Measurements from ENCODE around the gene CTCFL. TPM values are rescaled to one million over a fixed set of nuclear protein-coding genes. Genes with fewer than 3 reads are reported as not detected.
A peak's percentile ranks its signal among the peaks of the same experiment; 100 is the strongest.

The CTCFL gene
- total RNA-seq, 1 donor from 2014 or later: 0.12 TPM

DNA sequence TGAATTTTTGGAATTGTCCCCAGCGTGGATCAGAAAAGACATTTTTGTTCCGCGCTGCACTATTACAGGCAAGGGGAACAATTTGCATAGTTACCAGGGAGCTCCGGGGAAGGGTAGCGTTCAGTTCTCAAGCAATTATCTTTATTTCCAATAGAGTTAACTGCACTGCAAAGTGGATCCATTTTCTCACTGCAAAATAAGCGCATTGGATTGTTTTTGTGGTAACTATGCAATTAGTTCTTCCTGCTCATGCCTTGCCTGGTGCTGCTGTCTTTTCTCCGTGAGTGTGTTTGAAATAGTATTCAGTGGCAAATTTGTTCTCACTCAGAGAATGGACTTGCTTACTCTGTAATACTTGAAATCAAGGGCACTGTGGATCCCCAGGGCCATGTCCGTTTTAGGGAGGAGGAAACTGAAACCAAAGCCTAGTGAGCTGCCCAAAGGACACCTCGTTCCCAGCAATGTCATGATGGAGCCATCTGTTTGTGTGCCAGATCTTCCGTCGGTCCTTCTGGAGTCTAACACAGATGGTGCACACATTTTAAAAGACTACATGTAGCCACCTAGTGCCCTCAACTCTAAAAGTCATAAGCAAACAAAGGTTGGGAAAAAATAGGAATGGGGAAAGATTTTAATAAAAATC lies 28.6 kb upstream of the CTCFL start:
- H3K4me3 ChIP-seq (ENCODE audit: low read depth, low read length): no peak overlapping the region
- TF ChIP-seq, protein P1, sequence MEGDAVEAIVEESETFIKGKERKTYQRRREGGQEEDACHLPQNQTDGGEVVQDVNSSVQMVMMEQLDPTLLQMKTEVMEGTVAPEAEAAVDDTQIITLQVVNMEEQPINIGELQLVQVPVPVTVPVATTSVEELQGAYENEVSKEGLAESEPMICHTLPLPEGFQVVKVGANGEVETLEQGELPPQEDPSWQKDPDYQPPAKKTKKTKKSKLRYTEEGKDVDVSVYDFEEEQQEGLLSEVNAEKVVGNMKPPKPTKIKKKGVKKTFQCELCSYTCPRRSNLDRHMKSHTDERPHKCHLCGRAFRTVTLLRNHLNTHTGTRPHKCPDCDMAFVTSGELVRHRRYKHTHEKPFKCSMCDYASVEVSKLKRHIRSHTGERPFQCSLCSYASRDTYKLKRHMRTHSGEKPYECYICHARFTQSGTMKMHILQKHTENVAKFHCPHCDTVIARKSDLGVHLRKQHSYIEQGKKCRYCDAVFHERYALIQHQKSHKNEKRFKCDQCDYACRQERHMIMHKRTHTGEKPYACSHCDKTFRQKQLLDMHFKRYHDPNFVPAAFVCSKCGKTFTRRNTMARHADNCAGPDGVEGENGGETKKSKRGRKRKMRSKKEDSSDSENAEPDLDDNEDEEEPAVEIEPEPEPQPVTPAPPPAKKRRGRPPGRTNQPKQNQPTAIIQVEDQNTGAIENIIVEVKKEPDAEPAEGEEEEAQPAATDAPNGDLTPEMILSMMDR (conservative IDR thresholded peaks at IDR 0.05; ENCODE audit: low read depth, low read length): no peak
- no peak for DNase-seq (ENCODE audit: low read depth)

DNA sequence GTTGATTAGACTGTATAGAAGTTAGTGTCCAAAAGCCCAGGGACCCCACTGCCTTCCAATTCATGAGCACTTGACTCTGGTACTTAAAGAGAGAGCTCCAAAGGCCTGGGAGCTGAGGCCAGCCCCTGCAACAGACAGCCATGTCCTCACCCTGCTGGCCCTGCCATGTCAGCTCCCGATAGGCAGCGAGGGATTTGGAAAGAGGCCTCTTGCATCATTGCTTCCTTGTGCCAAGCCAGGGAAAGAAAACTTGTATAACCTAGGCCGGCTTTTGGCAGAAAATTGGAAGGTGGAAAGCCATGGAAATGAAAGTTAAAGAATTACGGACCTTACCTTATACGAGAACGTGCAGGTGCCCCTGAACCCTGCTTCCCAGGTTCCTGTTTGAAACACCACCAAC lies 27.5 kb upstream of the CTCFL start:
- TF ChIP-seq, protein P1 (conservative IDR thresholded peaks at IDR 0.05; ENCODE audit: low read depth, low read length): no peak
- no peak overlapping the region for H3K4me3 ChIP-seq (ENCODE audit: low read depth, low read length)
- DNase-seq (ENCODE audit: low read depth): no peak

DNA sequence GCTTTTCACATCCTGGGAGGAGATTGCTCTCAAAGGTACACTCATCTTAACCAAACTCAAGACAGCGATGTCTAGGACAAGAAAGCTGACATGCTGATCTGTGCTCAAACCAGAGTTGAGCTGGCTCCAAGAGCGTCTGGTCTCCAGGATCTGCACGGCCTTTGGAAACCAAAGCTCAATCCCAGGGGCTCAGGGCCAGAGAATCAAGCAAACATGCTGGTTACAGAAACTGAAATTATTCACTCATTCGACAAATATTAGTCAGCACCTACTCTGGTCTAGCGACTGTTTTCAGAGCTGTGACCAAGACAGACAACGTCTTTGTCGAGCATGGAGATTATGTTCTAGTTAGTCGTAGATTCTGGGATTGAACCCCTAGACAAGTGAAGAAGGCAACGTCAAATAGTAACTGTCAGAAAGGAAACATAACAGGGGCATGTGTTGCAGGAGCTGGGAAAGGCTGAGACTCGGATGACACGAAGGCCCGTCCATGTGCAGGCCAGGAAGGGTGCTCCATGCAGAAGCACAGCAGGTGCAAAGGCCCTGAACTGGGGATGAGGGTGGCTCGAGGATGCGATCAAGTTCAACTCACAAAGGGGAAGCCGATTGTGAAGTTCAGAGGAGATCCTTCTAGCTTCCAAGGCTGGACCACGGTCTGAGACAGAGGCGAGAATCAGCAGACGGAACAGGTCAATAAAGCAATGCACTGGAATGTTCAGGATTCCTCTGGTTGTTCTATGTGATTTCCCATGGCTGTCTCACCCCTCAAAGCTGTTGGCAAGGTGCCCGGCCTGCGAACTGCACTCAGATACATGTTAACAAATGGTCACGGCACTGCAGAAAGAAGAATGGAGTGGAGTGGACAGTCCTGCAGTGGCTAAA lies 23.5 kb upstream of the CTCFL start:
- H3K4me3 ChIP-seq (ENCODE audit: low read depth, low read length): no peak overlapping the region
- peak; percentile 53 for DNase-seq (ENCODE audit: low read depth)
- TF ChIP-seq, protein P1 (conservative IDR thresholded peaks at IDR 0.05; ENCODE audit: low read depth, low read length): no peak

DNA sequence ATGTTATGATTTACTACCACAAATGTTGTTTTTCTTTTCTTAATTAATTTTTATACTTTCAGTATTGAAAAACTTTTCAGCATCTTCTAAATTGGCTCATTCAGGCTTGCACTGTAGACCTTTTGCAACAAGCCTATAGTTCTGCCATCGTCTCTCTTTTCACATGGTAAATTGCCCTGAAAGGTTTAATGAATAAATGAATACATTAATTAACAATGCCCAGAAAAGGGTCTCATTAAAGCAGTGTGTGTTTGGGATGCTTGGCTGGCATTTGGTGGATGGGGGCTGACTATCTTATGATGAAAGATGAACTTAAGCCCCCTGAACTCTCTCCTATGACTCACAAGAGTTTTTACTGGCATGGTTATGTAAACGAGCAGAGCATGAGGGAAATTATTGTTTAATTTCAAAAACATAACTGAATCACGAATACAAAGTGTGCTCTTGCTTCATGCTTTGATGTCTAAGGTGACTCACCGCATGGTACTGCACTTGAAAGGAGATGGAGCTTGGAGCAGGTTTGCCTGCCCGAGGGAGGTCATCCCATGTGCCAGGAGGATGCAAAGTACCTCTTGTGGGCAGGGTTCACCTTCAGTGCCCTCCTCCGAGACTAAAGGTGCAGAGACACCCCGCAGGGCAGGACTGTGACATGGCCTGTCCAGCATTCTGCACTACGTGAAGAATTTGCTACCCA lies 22.2 kb upstream of the CTCFL start:
- H3K4me3 ChIP-seq (ENCODE audit: low read depth, low read length): no peak overlapping the region
- TF ChIP-seq, protein P1 (conservative IDR thresholded peaks at IDR 0.05; ENCODE audit: low read depth, low read length): no peak
- no peak for DNase-seq (ENCODE audit: low read depth)

DNA sequence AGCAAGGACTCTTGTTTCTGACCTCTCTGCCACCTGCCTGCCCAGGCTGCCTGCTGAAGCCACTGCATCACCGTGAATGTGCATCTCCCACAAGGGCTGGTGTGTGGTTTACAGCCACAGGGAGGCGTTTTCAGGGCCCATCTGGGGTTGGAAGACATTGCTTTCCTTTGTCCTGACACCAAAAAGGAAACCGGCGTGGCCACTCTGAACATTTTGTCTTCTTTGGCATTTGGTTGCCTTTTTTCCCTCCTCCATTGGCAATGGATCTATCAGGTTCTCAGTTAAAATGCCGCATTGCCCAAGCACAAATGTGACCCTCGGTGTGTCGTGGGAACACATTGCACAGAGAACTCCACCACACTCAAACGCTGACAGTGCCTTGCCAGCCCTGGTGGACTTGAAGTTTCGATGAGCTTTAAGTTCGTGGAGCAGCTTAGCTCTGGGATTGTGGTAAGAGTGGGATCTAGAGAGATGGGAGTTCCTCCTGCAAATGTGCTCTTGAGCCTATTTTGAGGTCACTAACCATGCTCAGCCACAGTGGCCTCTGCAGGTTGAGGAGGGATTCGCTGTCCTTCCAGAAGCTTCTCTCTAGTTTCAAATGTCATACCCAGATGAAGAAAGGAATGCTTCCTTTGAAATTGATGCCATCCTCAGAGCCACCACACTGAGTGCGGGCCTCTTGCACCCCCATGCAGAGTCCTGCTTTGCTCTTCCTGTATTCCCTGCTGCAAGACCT lies 21.2 kb upstream of the CTCFL start:
- TF ChIP-seq, protein P1 (conservative IDR thresholded peaks at IDR 0.05; ENCODE audit: low read depth, low read length): no peak
- no peak overlapping the region for H3K4me3 ChIP-seq (ENCODE audit: low read depth, low read length)
- DNase-seq (ENCODE audit: low read depth): no peak

DNA sequence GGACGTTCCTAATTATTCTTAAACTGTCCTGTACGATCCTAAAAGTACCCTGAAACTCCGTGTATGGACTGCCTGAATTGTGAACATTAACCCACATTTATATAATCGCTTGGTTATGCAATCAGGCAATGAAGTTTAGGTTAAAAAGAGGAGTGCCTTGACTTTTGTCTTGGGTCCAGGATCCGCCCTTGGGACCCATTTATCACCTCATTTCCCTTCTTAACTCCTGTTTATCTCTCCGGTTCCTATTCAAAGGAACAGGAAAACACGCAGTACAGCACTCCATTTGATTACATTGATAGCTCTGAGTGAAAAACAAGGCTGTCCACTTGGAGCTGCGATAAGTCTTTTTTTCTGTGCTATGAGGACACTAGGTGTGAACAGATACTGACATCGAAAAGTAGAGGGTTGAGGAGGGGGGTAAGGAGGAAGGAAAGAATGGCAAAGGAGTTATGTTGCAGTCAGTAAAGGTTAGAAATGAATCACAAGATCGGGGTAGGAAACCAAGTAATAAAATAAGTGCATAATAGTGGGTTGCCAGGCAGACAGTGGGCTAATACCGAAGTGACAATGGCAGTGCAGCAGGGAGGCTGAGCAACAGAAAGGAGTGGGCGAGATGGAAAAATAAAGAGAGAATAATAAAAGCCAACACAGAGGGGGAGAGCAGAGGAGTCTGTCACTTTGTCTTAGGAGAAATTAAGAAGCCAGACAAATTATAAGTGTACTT lies 20.1 kb upstream of the CTCFL start:
- TF ChIP-seq, protein P1 (conservative IDR thresholded peaks at IDR 0.05; ENCODE audit: low read depth, low read length): no peak
- H3K4me3 ChIP-seq (ENCODE audit: low read depth, low read length): no peak overlapping the region
- no peak for DNase-seq (ENCODE audit: low read depth)
